ENCODE data around the gene PHF12.

The PHF12 gene

DNA sequence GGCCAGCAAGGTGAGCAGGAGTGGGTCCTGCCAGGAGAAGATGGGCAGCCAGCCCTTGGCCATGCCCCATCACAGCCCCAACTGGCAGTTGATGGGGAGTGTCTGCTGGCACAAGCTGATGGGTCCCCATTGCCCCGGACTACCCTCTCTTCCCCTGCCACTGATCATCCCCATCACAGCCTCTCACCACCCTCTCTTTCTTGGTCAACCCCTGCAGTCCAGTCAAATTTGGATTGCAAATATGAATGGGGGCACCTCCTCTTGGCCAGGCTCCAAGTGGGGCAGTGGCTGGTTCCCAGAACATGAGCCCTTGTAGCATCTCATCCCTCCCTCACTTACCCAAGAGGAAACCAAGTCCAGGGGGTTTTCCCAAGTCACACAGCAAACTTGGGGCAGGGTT is 37.2 kb upstream of the PHF12 start:
- H3K27me3 ChIP-seq (ENCODE audit: control insufficient read depth, insufficient read depth, low read length) = peaks cover 54% of the 10 kb centered on the region

DNA sequence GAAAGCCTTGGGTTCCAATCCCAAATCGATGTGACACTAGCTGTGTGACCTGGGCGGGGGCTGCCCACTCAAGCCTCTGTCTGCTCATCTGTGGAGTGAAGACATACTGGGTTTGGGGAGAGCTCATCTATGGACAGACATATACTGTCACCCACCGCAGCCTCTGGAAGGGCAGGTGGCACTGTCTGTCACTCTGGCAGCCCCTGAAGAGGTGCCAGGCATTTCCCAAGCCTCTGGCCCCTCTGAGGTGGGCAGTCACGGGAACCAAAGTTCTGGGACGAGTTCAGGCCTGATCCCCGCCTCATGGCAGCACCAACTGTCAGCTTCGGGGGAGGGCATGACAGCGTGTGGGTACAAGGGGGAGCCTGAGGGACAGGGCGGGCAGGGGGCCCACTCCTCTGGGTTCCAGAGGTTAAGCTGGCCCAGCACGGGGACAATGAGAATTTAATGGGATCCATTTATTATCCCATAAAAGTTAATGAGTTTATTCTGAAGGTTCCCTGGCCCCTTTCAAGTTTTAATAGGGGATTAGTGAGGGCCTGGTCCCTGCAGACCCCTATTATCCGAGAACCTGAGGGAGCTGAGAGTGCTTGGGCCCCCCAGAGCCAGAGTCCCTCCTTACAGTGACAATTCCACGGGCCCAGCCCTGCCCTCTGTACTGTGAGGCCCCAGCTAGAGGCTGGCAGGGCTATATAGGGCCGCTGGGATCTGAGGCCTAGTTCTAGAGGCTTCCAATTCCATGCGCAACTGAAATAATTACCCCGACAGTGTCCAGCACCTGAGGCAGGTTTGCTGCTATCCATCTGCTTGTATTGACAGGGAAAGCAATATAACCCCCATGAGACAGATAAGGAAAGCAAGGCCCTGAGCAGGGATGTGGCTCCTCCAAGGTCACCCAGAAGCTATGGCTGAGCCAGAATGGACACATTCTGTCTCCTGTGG is 35.7 kb upstream of the PHF12 start:
- peak overlapping the region; percentile 45 for H3K4me3 ChIP-seq (ENCODE audit: low read depth, low read length)
- H3K27me3 ChIP-seq (ENCODE audit: control insufficient read depth, insufficient read depth, low read length) = peaks cover 50% of the 10 kb centered on the region
- no peak overlapping the region for H3K27ac ChIP-seq (ENCODE audit: low read depth, low read length)
- peaks cover 30% of the 10 kb centered on the region for H3K4me1 ChIP-seq (ENCODE audit: control insufficient read depth, insufficient read depth, low read length)
- no peak overlapping the region for H3K9ac ChIP-seq (ENCODE audit: low read length)
- no peaks in the 10 kb centered on the region for H3K9me3 ChIP-seq (ENCODE audit: control insufficient read depth, insufficient read depth, low read depth, low read length)
- no peaks in the 10 kb centered on the region for H3K36me3 ChIP-seq (ENCODE audit: control insufficient read depth, insufficient read depth, low read length)

More for the DNA sequence above, 37.2 kb upstream of the PHF12 start:
- Histone ChIP-seq H3K27ac (ENCODE audit: low read depth, low read length) (no peak overlapping the region), H3K9ac (ENCODE audit: low read length) (no peak overlapping the region), H3K9me3 (ENCODE audit: control insufficient read depth, insufficient read depth, low read depth, low read length) (no peaks in the 10 kb centered on the region), H3K36me3 (ENCODE audit: control insufficient read depth, insufficient read depth, low read length) (no peaks in the 10 kb centered on the region), H3K4me3 (ENCODE audit: low read depth, low read length) (no peak overlapping the region), H3K4me1 (ENCODE audit: control insufficient read depth, insufficient read depth, low read length) (peaks cover 31% of the 10 kb centered on the region)

DNA sequence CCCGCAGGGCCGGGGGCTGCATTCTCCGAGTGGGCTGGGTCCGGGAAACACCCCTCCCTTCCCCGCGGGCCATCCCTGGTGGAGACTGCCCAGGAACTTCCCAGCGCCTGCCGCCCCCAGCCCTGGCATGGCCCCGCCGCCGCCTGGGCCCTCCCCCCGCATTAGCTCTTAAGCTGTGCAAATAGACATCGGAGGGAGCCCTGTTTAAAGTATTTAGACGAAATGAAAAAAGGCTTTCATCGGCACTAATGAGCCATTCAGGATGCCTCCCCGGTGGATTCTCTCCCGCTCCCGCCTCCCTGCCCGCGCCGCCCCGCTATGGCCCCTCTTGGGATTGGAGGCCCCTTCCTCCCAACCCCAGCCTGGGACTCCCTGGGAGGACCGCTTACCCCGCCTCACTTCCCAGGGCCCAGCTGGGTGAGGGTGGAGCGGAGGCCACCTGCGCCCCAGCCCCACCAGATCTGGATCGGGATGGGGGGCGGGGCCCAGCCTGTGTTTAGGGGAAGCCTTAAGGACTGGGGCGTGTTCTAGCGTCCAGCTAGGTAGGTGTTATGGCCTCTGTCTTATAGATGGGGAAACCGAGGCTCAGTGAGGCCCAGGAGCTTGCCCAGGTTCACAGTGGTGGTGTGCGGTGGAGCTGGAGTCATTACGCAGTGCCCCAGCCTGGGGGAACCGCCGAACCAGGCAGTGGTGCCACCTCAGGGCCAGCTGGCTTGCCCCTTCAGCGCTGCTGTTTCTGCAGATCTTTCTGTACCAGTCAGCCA is 34.8 kb upstream of the PHF12 start:
- peaks cover 46% of the 10 kb centered on the region for H3K27me3 ChIP-seq (ENCODE audit: control insufficient read depth, insufficient read depth, low read length)
- no peak overlapping the region for H3K9ac ChIP-seq (ENCODE audit: low read length)
- H3K9me3 ChIP-seq (ENCODE audit: control insufficient read depth, insufficient read depth, low read depth, low read length) = no peaks in the 10 kb centered on the region
- H3K27ac ChIP-seq (ENCODE audit: low read depth, low read length) = no peak overlapping the region
- H3K4me1 ChIP-seq (ENCODE audit: control insufficient read depth, insufficient read depth, low read length) = peaks cover 27% of the 10 kb centered on the region
- peak overlapping the region; percentile 45 for H3K4me3 ChIP-seq (ENCODE audit: low read depth, low read length)
- H3K36me3 ChIP-seq (ENCODE audit: control insufficient read depth, insufficient read depth, low read length) = no peaks in the 10 kb centered on the region

DNA sequence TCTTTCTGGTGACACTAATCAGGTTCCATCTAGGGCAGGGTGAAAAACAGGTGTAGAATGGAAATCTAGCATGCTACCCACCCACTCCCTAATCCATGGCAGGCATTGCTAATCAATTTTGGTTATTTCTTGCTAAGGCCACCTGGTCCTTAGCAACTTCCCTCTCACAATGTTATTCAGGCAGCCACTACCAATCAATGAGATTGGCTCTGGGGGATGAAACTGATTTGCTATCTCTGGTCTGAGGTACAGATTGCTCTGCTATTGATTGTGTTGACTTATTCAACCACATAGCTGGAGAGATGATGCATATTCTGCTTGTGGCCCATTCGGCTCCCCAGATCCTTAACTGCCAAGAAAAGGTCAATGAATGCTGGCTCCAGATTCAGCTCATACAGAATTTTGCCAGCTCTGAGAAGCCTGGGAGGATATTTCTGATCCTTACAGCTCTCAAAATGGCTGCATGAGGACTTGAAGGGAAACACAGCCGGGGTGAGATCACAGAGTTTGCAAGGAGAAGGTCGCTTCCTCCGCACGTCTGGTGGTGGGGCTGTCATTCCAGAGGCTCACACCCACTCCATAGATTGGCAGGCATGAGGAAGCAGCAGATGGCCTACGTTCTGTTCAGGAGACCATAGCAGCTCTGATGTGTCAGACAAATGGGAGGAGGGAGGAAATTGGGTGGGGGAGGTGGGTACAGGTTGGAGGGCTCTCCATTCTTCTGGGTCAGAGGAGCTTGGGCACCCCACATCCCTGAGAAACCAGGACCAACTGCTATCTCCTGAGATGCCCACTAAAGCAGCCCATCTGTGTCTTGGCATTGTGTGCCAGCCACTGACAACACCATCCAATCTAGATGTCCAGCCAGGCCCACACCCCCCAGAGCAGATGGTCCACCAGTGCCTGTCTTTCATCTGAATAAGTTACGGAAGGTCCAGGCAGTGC is 32.2 kb upstream of the PHF12 start:
- no peak overlapping the region for H3K9ac ChIP-seq (ENCODE audit: low read length)
- peaks cover 54% of the 10 kb centered on the region for H3K27me3 ChIP-seq (ENCODE audit: control insufficient read depth, insufficient read depth, low read length)
- H3K27ac ChIP-seq (ENCODE audit: low read depth, low read length) = no peak overlapping the region
- peaks cover 27% of the 10 kb centered on the region for H3K4me1 ChIP-seq (ENCODE audit: control insufficient read depth, insufficient read depth, low read length)
- H3K36me3 ChIP-seq (ENCODE audit: control insufficient read depth, insufficient read depth, low read length) = no peaks in the 10 kb centered on the region
- H3K9me3 ChIP-seq (ENCODE audit: control insufficient read depth, insufficient read depth, low read depth, low read length) = no peaks in the 10 kb centered on the region
- no peak overlapping the region for H3K4me3 ChIP-seq (ENCODE audit: low read depth, low read length)

DNA sequence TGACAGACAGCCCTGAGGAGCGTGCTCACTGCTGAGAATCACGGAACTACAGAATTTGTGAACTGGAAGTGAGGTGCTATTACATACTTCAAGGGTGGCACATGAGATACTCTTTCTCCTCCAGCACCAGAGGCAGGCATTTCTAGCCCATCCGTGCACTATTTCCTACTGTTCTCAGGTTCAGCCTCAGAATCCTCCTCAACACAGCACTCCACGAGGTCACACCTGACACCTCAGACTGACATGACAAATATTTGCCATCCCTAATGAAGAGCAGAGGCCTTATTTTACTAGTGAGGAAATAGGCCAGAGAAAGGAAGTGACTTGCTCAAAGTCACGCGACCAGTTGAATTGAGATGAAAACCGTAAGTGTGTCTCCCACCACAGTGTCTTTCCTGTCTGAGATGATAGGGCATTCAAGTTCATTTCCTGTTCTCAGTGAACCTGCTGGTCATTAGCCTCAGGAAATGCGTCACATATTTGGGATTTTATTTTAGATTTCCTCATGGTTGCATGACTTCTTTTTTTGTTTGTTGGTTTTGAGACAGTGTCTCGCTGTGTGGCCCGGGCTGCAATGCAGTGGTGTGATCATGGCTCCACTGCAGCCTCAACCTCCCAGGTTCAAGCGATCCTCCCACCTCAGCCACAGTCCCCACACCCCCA is 30.9 kb upstream of the PHF12 start:
- H3K36me3 ChIP-seq (ENCODE audit: control insufficient read depth, insufficient read depth, low read length) = no peaks in the 10 kb centered on the region
- H3K27me3 ChIP-seq (ENCODE audit: control insufficient read depth, insufficient read depth, low read length) = peaks cover 52% of the 10 kb centered on the region
- H3K9me3 ChIP-seq (ENCODE audit: control insufficient read depth, insufficient read depth, low read depth, low read length) = no peaks in the 10 kb centered on the region
- H3K4me1 ChIP-seq (ENCODE audit: control insufficient read depth, insufficient read depth, low read length) = peaks cover 27% of the 10 kb centered on the region
- H3K4me3 ChIP-seq (ENCODE audit: low read depth, low read length) = no peak overlapping the region
- H3K27ac ChIP-seq (ENCODE audit: low read depth, low read length) = no peak overlapping the region
- H3K9ac ChIP-seq (ENCODE audit: low read length) = no peak overlapping the region

DNA sequence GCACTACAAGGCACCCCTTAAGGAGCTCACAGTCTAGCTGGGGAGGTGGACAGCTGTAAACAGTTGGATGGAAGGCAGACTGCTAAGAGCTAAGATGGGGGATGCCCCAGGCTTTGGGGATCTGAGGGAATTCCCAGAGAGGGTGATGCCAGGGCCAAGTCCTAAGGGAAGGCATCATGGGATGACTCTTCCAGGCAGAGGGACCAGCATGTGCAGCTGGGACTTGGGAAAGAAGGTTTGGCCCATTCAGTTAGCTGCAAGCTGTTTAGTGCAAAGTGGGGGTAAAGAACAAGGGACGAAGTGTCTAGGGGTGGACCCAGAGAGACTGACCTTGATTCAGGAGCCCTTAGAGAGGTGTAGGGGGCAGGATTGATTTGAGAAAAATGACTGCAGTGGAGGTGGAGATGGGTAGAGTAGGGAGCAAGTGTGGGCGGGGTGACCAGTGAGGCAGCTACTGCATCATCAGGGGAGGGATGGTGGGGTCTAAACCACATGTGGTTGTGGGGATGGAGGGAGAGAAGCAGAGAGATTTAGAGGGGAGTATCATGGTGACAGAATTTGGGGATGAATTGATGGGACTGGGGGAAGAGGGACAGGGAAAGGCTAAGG is 27.1 kb upstream of the PHF12 start:
- H3K9me3 ChIP-seq (ENCODE audit: control insufficient read depth, insufficient read depth, low read depth, low read length) = no peaks in the 10 kb centered on the region
- H3K4me1 ChIP-seq (ENCODE audit: control insufficient read depth, insufficient read depth, low read length) = peaks cover 3% of the 10 kb centered on the region
- H3K36me3 ChIP-seq (ENCODE audit: control insufficient read depth, insufficient read depth, low read length) = no peaks in the 10 kb centered on the region
- H3K9ac ChIP-seq (ENCODE audit: low read length) = no peak overlapping the region
- no peak overlapping the region for H3K27ac ChIP-seq (ENCODE audit: low read depth, low read length)
- H3K27me3 ChIP-seq (ENCODE audit: control insufficient read depth, insufficient read depth, low read length) = peaks cover 34% of the 10 kb centered on the region; the same call in 1 of the 2 replicates
- H3K4me3 ChIP-seq (ENCODE audit: low read depth, low read length) = no peak overlapping the region

DNA sequence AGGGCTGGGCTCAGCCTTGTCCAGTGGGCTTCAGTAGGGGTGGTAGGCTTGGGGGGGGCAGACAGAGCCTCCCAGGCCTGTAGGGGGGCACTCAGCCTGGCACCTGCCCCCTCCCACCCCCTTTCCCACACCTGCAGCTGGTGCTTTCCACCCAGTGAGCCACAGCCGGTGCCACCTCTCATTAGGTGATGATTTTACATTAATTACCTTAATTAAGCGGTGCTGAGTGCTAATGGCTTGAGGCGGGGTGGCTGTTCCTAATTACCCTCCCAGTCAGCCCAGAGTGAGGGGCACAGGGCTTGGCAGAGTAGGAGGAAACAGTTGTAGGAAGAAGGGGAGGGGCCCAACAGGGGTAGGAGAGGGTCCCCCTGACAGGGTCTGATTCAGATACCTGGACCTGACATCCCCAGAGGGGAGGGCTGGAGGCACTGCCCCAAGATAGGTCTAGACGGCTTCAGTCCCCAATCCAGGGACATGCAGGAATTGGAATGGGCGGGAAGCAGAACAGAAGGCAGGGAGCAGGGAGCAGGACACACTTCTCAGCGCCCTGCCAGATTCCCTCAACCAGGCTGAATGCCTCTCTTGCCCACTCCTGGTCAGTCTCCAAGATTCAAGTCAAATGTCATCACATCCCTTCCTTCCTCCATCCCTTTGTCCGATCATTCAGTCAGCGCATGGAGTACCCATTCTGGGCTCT is 26.5 kb upstream of the PHF12 start:
- Histone ChIP-seq H3K4me3 (ENCODE audit: low read depth, low read length) (no peak overlapping the region), H3K27ac (ENCODE audit: low read depth, low read length) (no peak overlapping the region), H3K9ac (ENCODE audit: low read length) (no peak overlapping the region), H3K36me3 (ENCODE audit: control insufficient read depth, insufficient read depth, low read length) (no peaks in the 10 kb centered on the region), H3K27me3 (ENCODE audit: control insufficient read depth, insufficient read depth, low read length) (peaks cover 34% of the 10 kb centered on the region; the same call in 1 of the 2 replicates), H3K9me3 (ENCODE audit: control insufficient read depth, insufficient read depth, low read depth, low read length) (no peaks in the 10 kb centered on the region), H3K4me1 (ENCODE audit: control insufficient read depth, insufficient read depth, low read length) (peaks cover 4% of the 10 kb centered on the region; the same call in 1 of the 2 replicates)

DNA sequence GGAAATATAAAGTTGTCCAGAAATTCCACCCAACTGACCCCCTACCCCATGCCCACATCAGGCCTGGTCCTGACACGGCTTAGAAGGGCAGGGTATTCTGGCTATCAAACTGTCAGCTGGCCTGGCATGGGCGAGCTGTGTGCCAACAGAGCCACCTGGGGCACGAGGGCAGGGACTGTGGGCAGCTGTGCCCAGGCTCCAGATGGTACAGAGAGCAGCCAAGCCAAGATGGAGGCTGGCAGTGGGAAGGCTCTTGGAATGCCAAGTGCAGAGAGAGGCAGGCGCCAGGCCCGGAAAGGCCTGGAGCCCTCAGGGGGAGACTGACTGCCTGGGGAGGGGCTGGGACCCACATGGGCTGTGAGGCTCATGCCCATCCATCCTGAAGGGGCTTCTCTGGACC is 24.3 kb upstream of the PHF12 start:
- H3K4me1 ChIP-seq (ENCODE audit: control insufficient read depth, insufficient read depth, low read length) = peaks cover 21% of the 10 kb centered on the region
- no peaks in the 10 kb centered on the region for H3K36me3 ChIP-seq (ENCODE audit: control insufficient read depth, insufficient read depth, low read length)
- no peak overlapping the region for H3K9ac ChIP-seq (ENCODE audit: low read length)
- no peak overlapping the region for H3K4me3 ChIP-seq (ENCODE audit: low read depth, low read length)
- H3K27ac ChIP-seq (ENCODE audit: low read depth, low read length) = no peak overlapping the region
- no peaks in the 10 kb centered on the region for H3K9me3 ChIP-seq (ENCODE audit: control insufficient read depth, insufficient read depth, low read depth, low read length)
- H3K27me3 ChIP-seq (ENCODE audit: control insufficient read depth, insufficient read depth, low read length) = peaks cover 34% of the 10 kb centered on the region; the same call in 1 of the 2 replicates

DNA sequence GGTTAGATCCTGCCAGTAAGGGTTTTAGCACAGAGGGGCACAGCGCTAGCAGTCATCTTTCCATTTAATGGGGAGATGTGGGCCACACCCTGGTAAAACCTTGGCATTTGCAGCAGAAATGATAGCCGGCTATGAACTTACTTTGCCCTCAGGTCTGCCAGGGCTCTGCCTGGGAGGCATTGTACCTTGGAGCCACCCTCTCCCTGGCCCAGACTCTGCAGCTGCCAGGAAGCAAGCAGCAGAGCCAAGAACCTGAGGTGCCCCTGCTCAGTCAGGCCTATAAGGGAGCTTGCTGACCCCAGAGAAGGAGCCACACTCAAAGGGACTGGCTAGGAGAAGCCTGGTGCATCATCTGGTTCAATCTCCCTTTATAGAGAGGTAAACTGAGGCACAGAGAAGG is 23.7 kb upstream of the PHF12 start:
- H3K27ac ChIP-seq (ENCODE audit: low read depth, low read length) = no peak overlapping the region
- H3K27me3 ChIP-seq (ENCODE audit: control insufficient read depth, insufficient read depth, low read length) = peaks cover 34% of the 10 kb centered on the region; the same call in 1 of the 2 replicates
- no peaks in the 10 kb centered on the region for H3K36me3 ChIP-seq (ENCODE audit: control insufficient read depth, insufficient read depth, low read length)
- no peak overlapping the region for H3K9ac ChIP-seq (ENCODE audit: low read length)
- H3K9me3 ChIP-seq (ENCODE audit: control insufficient read depth, insufficient read depth, low read depth, low read length) = no peaks in the 10 kb centered on the region
- peaks cover 27% of the 10 kb centered on the region for H3K4me1 ChIP-seq (ENCODE audit: control insufficient read depth, insufficient read depth, low read length)
- H3K4me3 ChIP-seq (ENCODE audit: low read depth, low read length) = no peak overlapping the region

Data from HUES6 (cell line).